ENCODE results near the gene ARL15. TPM values are rescaled to one million over a fixed set of nuclear protein-coding genes. Genes with fewer than 3 reads are reported as not detected.

Gene ARL15
- total and polyA plus RNA-seq, 9 of the 15 experiments (the other 6 are each of a cell fraction or from before 2014, with no cell fraction given) = 18.5 to 80.4 (median 57.0) TPM

DNA sequence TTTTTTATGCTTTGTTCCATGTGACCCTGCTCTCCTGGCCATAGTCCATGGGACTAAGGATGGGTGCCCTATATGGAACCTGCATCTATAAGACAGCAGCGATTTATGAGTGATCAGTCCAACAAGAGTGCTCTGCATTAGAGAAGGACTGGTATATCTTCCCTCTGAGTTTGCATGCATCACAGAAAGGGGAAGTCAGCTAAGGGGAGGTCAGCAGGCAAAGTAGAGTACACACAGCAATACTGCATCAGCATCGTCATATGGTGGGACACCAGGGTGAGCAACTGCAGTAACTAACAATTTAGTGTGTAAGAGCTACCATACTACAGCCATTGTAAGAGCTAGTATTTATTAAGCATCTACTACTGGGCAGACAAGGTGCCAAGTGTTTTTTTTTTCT, 438.6 kb downstream of the ARL15 start:
- H3K4me1 ChIP-seq (replicated peaks in 1 of 2; ENCODE audit: control insufficient read depth in 2 of 2, insufficient read depth in 2 of 2, low read length in 2 of 2) = no peaks in the 10 kb centered on the region
- H3K27me3 ChIP-seq (ENCODE audit: control insufficient read depth in 2 of 2, insufficient read depth in 2 of 2, low read length in 2 of 2) = peaks cover 0 to 7% of the 10 kb centered on the region in 2 experiments; a peak in 1 of 5 replicates
- in situ Hi-C loops (cut with MboI) = no loop called here
- ChIA-PET POLR2A (interaction anchor here (0.7 kb wide), 1 partner anchor 170 kb away, joined by 3 read pairs; no protein-coding TSS in a partner anchor), CTCF (ENCODE audit: low intra/inter-chr PET ratio) (interaction anchor here (0.6 kb wide), 1 partner anchor 446 kb away, joined by 4 read pairs; no protein-coding TSS in a partner anchor)
- no peaks in the 10 kb centered on the region for H3K79me2 ChIP-seq (ENCODE audit: control insufficient read depth, insufficient read depth, low read length)
- no peak for TF ChIP-seq POLR2H (tag; IDR thresholded peaks at IDR 0.05; ENCODE audit: low read depth)
- peak; percentile 80 for TF ChIP-seq SPI1 (IDR thresholded peaks at IDR 0.05; ENCODE audit: borderline replicate concordance, low read depth, low read length)
- no peak overlapping the region for H3K27ac ChIP-seq (ENCODE audit: extremely low read depth, low read depth, low read length)
- H2AFZ ChIP-seq (ENCODE audit: low read depth, low read length) = no peak overlapping the region
- DNase-seq (ENCODE audit: extremely low read depth in 1 of 4, low spot score in 3 of 4) (no peak), ATAC-seq (peak; percentile 18; the same call in 2 of the 3 replicates), FAIRE-seq (no peak)
- WGBS (ENCODE audit: insufficient coverage, low coverage, missing lambda C conversion rate) = 6% methylated on average over 2 of the region's 2 CpGs
- H3K4me2 ChIP-seq (ENCODE audit: insufficient read depth, low read length) = no peak overlapping the region
- no peaks in the 10 kb centered on the region for H3K9me3 ChIP-seq (replicated peaks; ENCODE audit: control insufficient read depth, insufficient read depth, low read depth, low read length)
- BruUV-seq (replicated peaks) = no TSS peak
- intact Hi-C loops (cut with micrococcal nuclease) = loop anchor here (1.0 to 10.0 kb wide), 2 partner anchors 343 to 393 kb away; no protein-coding TSS in a partner anchor
- no peaks in the 10 kb centered on the region for H4K20me1 ChIP-seq (replicated peaks; ENCODE audit: control insufficient read depth, insufficient read depth, low read length)
- no peaks in the 10 kb centered on the region for H3K36me3 ChIP-seq (ENCODE audit: control insufficient read depth, insufficient read depth, low read length)
- H3K9me1 ChIP-seq (ENCODE audit: control insufficient read depth, insufficient read depth, low read length) = no peaks in the 10 kb centered on the region
- H3K4me3 ChIP-seq = no peak overlapping the region
- no peak overlapping the region for H3K9ac ChIP-seq (ENCODE audit: insufficient read depth in 1 of 2, low read depth in 2 of 2, low read length in 2 of 2)

DNA sequence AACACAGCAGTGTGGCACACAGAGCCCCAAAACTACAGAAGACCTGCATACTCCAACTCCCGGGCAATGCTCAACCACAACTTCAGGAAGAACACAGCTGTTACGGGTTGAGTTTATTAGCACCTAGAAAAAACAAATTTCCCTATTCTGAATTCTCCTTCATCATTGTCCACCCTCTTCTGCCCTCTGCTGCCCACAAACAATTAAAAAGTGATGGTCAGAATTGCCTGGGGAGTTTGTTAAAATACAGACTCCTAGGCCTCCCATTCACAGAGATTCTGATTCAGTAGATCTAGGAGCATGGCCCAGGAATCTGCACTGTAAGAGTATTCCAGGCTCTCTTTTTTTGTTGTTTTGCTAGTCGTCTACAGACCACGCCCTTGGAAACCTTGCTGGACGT, 439.3 kb downstream of the ARL15 start:
- Histone ChIP-seq H3K9me3 (replicated peaks; ENCODE audit: control insufficient read depth, insufficient read depth, low read depth, low read length) (no peaks in the 10 kb centered on the region), H3K36me3 (ENCODE audit: control insufficient read depth, insufficient read depth, low read length) (no peaks in the 10 kb centered on the region), H3K27ac (ENCODE audit: extremely low read depth, low read depth, low read length) (no peak overlapping the region), H3K79me2 (ENCODE audit: control insufficient read depth, insufficient read depth, low read length) (no peaks in the 10 kb centered on the region), H3K4me1 (replicated peaks in 1 of 2; ENCODE audit: control insufficient read depth in 2 of 2, insufficient read depth in 2 of 2, low read length in 2 of 2) (no peaks in the 10 kb centered on the region), H2AFZ (ENCODE audit: low read depth, low read length) (no peak overlapping the region), H3K4me3 (no peak overlapping the region), H3K9ac (ENCODE audit: insufficient read depth in 1 of 2, low read depth in 2 of 2, low read length in 2 of 2) (no peak overlapping the region), H3K9me1 (ENCODE audit: control insufficient read depth, insufficient read depth, low read length) (no peaks in the 10 kb centered on the region), H4K20me1 (replicated peaks; ENCODE audit: control insufficient read depth, insufficient read depth, low read length) (no peaks in the 10 kb centered on the region), H3K4me2 (ENCODE audit: insufficient read depth, low read length) (no peak overlapping the region), H3K27me3 (ENCODE audit: control insufficient read depth in 2 of 2, insufficient read depth in 2 of 2, low read length in 2 of 2) (peaks cover 0 to 12% of the 10 kb centered on the region in 2 experiments; a peak in 2 of 5 replicates)
- ChIA-PET POLR2A (no interaction called here), CTCF (ENCODE audit: low intra/inter-chr PET ratio) (interaction anchor here (0.6 kb wide), 1 partner anchor 445 kb away, joined by 4 read pairs; no protein-coding TSS in a partner anchor)
- no TSS peak for BruUV-seq (replicated peaks)
- intact Hi-C loops (cut with micrococcal nuclease) (loop anchor here (1.0 to 10.0 kb wide), 2 partner anchors 344 to 393 kb away; no protein-coding TSS in a partner anchor), in situ Hi-C loops (cut with MboI) (no loop called here)
- 9% methylated on average over 5 of the region's 5 CpGs for WGBS (ENCODE audit: insufficient coverage, low coverage, missing lambda C conversion rate)
- DNase-seq (ENCODE audit: extremely low read depth in 1 of 4, low spot score in 3 of 4) (peak in 1 of 4 experiments; percentile 16), ATAC-seq (peak; percentile 60), FAIRE-seq (no peak)
- TF ChIP-seq CBFA2T3 (IDR thresholded peaks at IDR 0.05) (peak; percentile 58), RAD21 (CRISPR knock-in tag; conservative IDR thresholded peaks at IDR 0.05 in 1 of 2, IDR thresholded peaks at IDR 0.05 in 1 of 2) (peak; percentile 23 to 60; a peak in 3 of 4 replicates), RNF2 (IDR thresholded peaks at IDR 0.05) (no peak), FOS (IDR thresholded peaks at IDR 0.05; ENCODE audit: extremely low read depth, insufficient read length) (no peak)
- TF ChIP-seq, protein P1, sequence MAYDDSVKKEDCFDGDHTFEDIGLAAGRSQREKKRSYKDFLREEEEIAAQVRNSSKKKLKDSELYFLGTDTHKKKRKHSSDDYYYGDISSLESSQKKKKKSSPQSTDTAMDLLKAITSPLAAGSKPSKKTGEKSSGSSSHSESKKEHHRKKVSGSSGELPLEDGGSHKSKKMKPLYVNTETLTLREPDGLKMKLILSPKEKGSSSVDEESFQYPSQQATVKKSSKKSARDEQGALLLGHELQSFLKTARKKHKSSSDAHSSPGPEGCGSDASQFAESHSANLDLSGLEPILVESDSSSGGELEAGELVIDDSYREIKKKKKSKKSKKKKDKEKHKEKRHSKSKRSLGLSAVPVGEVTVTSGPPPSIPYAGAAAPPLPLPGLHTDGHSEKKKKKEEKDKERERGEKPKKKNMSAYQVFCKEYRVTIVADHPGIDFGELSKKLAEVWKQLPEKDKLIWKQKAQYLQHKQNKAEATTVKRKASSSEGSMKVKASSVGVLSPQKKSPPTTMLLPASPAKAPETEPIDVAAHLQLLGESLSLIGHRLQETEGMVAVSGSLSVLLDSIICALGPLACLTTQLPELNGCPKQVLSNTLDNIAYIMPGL (CRISPR knock-in tag; IDR thresholded peaks at IDR 0.05) = no peak
- TF ChIP-seq, protein P2, sequence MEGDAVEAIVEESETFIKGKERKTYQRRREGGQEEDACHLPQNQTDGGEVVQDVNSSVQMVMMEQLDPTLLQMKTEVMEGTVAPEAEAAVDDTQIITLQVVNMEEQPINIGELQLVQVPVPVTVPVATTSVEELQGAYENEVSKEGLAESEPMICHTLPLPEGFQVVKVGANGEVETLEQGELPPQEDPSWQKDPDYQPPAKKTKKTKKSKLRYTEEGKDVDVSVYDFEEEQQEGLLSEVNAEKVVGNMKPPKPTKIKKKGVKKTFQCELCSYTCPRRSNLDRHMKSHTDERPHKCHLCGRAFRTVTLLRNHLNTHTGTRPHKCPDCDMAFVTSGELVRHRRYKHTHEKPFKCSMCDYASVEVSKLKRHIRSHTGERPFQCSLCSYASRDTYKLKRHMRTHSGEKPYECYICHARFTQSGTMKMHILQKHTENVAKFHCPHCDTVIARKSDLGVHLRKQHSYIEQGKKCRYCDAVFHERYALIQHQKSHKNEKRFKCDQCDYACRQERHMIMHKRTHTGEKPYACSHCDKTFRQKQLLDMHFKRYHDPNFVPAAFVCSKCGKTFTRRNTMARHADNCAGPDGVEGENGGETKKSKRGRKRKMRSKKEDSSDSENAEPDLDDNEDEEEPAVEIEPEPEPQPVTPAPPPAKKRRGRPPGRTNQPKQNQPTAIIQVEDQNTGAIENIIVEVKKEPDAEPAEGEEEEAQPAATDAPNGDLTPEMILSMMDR (IDR thresholded peaks at IDR 0.05 in 2 of 3, conservative IDR thresholded peaks at IDR 0.05 in 1 of 3; ENCODE audit: insufficient read depth in 2 of 3, low read depth in 1 of 3, low read length in 3 of 3) = peak; percentile 23 to 46 (median 45); a peak in 3 of 6 replicates
- TF ChIP-seq, protein P3, sequence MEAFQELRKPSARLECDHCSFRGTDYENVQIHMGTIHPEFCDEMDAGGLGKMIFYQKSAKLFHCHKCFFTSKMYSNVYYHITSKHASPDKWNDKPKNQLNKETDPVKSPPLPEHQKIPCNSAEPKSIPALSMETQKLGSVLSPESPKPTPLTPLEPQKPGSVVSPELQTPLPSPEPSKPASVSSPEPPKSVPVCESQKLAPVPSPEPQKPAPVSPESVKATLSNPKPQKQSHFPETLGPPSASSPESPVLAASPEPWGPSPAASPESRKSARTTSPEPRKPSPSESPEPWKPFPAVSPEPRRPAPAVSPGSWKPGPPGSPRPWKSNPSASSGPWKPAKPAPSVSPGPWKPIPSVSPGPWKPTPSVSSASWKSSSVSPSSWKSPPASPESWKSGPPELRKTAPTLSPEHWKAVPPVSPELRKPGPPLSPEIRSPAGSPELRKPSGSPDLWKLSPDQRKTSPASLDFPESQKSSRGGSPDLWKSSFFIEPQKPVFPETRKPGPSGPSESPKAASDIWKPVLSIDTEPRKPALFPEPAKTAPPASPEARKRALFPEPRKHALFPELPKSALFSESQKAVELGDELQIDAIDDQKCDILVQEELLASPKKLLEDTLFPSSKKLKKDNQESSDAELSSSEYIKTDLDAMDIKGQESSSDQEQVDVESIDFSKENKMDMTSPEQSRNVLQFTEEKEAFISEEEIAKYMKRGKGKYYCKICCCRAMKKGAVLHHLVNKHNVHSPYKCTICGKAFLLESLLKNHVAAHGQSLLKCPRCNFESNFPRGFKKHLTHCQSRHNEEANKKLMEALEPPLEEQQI (IDR thresholded peaks at IDR 0.05) = no peak

Measured in K562 (cell line).